ENCODE results near the gene SLC25A47.
"Not testable (repeated sequence)": the region's sequence is repeated elsewhere in the genome, so short reads cannot be mapped to it uniquely, and the experiment has no call there.

Gene SLC25A47

GRCh38 chr14:100306101-100306997 lies 16.8 kb upstream of the SLC25A47 start, which contains the start of gene SLC25A29:
SLC25A29 (minus strand) TSS chr14:100306444; CDS start chr14:100306232, 212 bp downstream.
- DNase-seq: peak; percentile 90

- no peak for DNase-seq
Observed at GRCh38 chr14:100306998-100307765, 16.0 kb upstream of the SLC25A47 start.

GRCh38 chr14:100307766-100308426 lies 15.2 kb upstream of the SLC25A47 start:
- no peak for DNase-seq

- not testable (repeated sequence) for DNase-seq
Observed at GRCh38 chr14:100308427-100308792, 14.7 kb upstream of the SLC25A47 start.

GRCh38 chr14:100309028-100309737 lies 14.0 kb upstream of the SLC25A47 start:
- DNase-seq: no peak

- DNase-seq: not testable (repeated sequence)
Observed at GRCh38 chr14:100312110-100312876, 10.8 kb upstream of the SLC25A47 start.

- DNase-seq: no peak
Observed at GRCh38 chr14:100312877-100313400, 10.2 kb upstream of the SLC25A47 start.

- no peak for DNase-seq
Observed at GRCh38 chr14:100313464-100314230, 9.5 kb upstream of the SLC25A47 start.

- no peak for DNase-seq
Observed at GRCh38 chr14:100314724-100315123, 8.4 kb upstream of the SLC25A47 start.

- DNase-seq: no peak
Observed at GRCh38 chr14:100317389-100317788, 5.8 kb upstream of the SLC25A47 start.

- no peak for DNase-seq
Observed at GRCh38 chr14:100317912-100318808, 5.0 kb upstream of the SLC25A47 start.

- DNase-seq: no peak
Observed at GRCh38 chr14:100320157-100320856, 2.8 kb upstream of the SLC25A47 start.

GRCh38 chr14:100321473-100322137 lies 1.5 kb upstream of the SLC25A47 start:
- no peak for DNase-seq

- no peak for DNase-seq
Observed at GRCh38 chr14:100322138-100322957, 791 bp upstream of the SLC25A47 start.

- DNase-seq: no peak
Observed at GRCh38 chr14:100323942-100324307, 786 bp downstream of the SLC25A47 start.

- no peak for DNase-seq
Observed at GRCh38 chr14:100325231-100325632, 2.1 kb downstream of the SLC25A47 start.

GRCh38 chr14:100325958-100326357 lies 2.8 kb downstream of the SLC25A47 start:
- no peak for DNase-seq

GRCh38 chr14:100327128-100327527 lies 4.0 kb downstream of the SLC25A47 start:
- no peak for DNase-seq

All from NCI-H1105 treated with DMSO at 0.1 percent for 48 hours (cell line).